Liver (tissue), 9 donors: ENCODE measurements around the gene SPPL2C. TPM values are rescaled to one million over a fixed set of nuclear protein-coding genes. Genes with fewer than 3 reads are reported as not detected.

Source experiments
- DNase-seq: peaks from one replicate; pipeline ENCODE4 v3.0.0-alpha.2; 2017; ENCODE audit warnings: low spot score
- H3K27ac ChIP-seq, 2 donors: one replicate each; pipeline ENCODE4 v1.7.0; 2013; ENCODE audit warnings: inconsistent platforms in 2 of 2, low read length in 2 of 2, control low read depth in 1 of 2, low read depth in 1 of 2, mild to moderate bottlenecking in 1 of 2
- H3K27me3 ChIP-seq, 4 donors: one replicate each; pipeline versions ENCODE4 v1.6.1 to v1.7.0; 2013; ENCODE audit warnings: low read length in 3 of 4, inconsistent platforms in 1 of 4, mild to moderate bottlenecking in 1 of 4, moderate library complexity in 1 of 4; ENCODE audit not compliant: control insufficient read depth in 4 of 4, insufficient read depth in 4 of 4
- H3K36me3 ChIP-seq, 4 donors: one replicate each; pipeline versions ENCODE4 v1.6.1 to v1.7.0; 2013; ENCODE audit warnings: low read length in 3 of 4, mild to moderate bottlenecking in 3 of 4, low read depth in 1 of 4, moderate library complexity in 1 of 4; ENCODE audit not compliant: control insufficient read depth in 4 of 4, insufficient read depth in 3 of 4
- H3K4me1 ChIP-seq, 4 donors: one replicate each; pipeline versions ENCODE4 v1.6.1 to v1.7.0; 2013; ENCODE audit warnings: low read length in 3 of 4, mild to moderate bottlenecking in 3 of 4, moderate library complexity in 1 of 4; ENCODE audit not compliant: control insufficient read depth in 4 of 4, insufficient read depth in 4 of 4
- H3K4me3 ChIP-seq, 3 donors: one replicate each; pipeline versions ENCODE4 v1.6.1 to v1.7.0; 2013; ENCODE audit warnings: low read length in 3 of 3, control low read depth in 1 of 3, low read depth in 1 of 3, mild to moderate bottlenecking in 1 of 3
- H3K9ac ChIP-seq, 2 donors: one replicate each; pipeline ENCODE4 v1.7.0; 2013; ENCODE audit warnings: low read length in 2 of 2, mild to moderate bottlenecking in 2 of 2, moderate library complexity in 2 of 2, control low read depth in 1 of 2, low read depth in 1 of 2
- H3K9me3 ChIP-seq, 4 donors: one replicate each; pipeline versions ENCODE4 v1.6.1 to v1.7.0; 2013; ENCODE audit warnings: low read length in 3 of 4; ENCODE audit not compliant: control insufficient read depth in 4 of 4
- CTCF ChIP-seq: fragments of 150-350 bp; IDR thresholded peaks from 2 replicates; pipeline ENCODE4 v1.5.1; 2017; ENCODE audit warnings: improper control_type of control experiment, low read depth, low read length; ENCODE audit not compliant: missing input control
- EGR1 ChIP-seq, 2 donors: IDR thresholded peaks; 2 replicates each; pipeline ENCODE4 v1.6.1; 2016 to 2018; ENCODE audit warnings: antibody characterized with exemption in 2 of 2, low read depth in 2 of 2
- FOXA1 ChIP-seq: IDR thresholded peaks from 2 replicates; pipeline ENCODE4 v1.6.1; 2016; ENCODE audit warnings: antibody characterized with exemption
- FOXA2 ChIP-seq: IDR thresholded peaks from 2 replicates; pipeline ENCODE4 v1.6.1; 2016; ENCODE audit warnings: antibody characterized with exemption
- GABPA ChIP-seq, 2 donors: IDR thresholded peaks in 1 of 2; conservative IDR thresholded peaks in 1 of 2; 2 replicates each; pipeline ENCODE4 v1.6.1; 2016; ENCODE audit warnings: antibody characterized with exemption in 2 of 2, mild to moderate bottlenecking in 1 of 2, moderate library complexity in 1 of 2
- HNF4A ChIP-seq, 2 donors: conservative IDR thresholded peaks; 2 replicates each; pipeline ENCODE4 v1.6.1; 2016; ENCODE audit warnings: antibody characterized with exemption in 2 of 2, mild to moderate bottlenecking in 2 of 2
- HNF4G ChIP-seq: IDR thresholded peaks from 2 replicates; pipeline ENCODE4 v1.6.1; 2016; ENCODE audit warnings: antibody characterized with exemption
- JUND ChIP-seq, 2 donors: IDR thresholded peaks; 2 replicates each; pipeline ENCODE4 v1.6.1; 2016; ENCODE audit warnings: antibody characterized with exemption in 2 of 2
- NR2F2 ChIP-seq: IDR thresholded peaks from 2 replicates; pipeline ENCODE4 v1.6.1; 2016; ENCODE audit warnings: antibody characterized with exemption
- RAD21 ChIP-seq, 2 donors: IDR thresholded peaks; 2 replicates each; pipeline ENCODE4 v1.6.1; 2016; ENCODE audit warnings: antibody characterized with exemption in 2 of 2, mild to moderate bottlenecking in 2 of 2
- REST ChIP-seq: IDR thresholded peaks from 2 replicates; pipeline ENCODE4 v1.6.1; 2016; ENCODE audit warnings: antibody characterized with exemption, mild to moderate bottlenecking
- RXRA ChIP-seq, 2 donors: IDR thresholded peaks; 2 replicates each; pipeline ENCODE4 v1.6.1; 2017 to 2018; ENCODE audit warnings: antibody characterized with exemption in 2 of 2, mild to moderate bottlenecking in 1 of 2
- SP1 ChIP-seq: IDR thresholded peaks from 2 replicates; pipeline ENCODE4 v1.6.1; 2018; ENCODE audit warnings: antibody characterized with exemption, mild to moderate bottlenecking
- TAF1 ChIP-seq: conservative IDR thresholded peaks from 2 replicates; pipeline ENCODE4 v1.6.1; 2016; ENCODE audit warnings: antibody characterized with exemption, mild to moderate bottlenecking
- YY1 ChIP-seq: IDR thresholded peaks from 2 replicates; pipeline ENCODE4 v1.6.1; 2016; ENCODE audit warnings: antibody characterized with exemption, mild to moderate bottlenecking
- WGBS: extraction: QIAGEN DNeasy Blood & Tissue Kit; methylation state at CpG from one replicate; pipeline ENCODE4 v1.1.7; 2013; 5-methylcytosine and 5-hydroxymethylcytosine counted together
- polyA plus RNA-seq, 2 donors: library from polyadenylated mRNA; stranded (reverse) in 1 of 2; unstranded in 1 of 2; fragments of 200-250 nt in 1 of 2; fragments of >200 nt in 1 of 2; fragmentation: Nextera tagmentation in 1 of 2; extraction: Ambion mirVana in 1 of 2; gene quantifications; one replicate each; pipeline versions ENCODE4 v1.2.1 to v1.2.3, GENCODE V29; 2013 to 2015
- total RNA-seq, 2 donors: library from RNA; depleted of rRNA; stranded (reverse); fragments of >200 nt; gene quantifications; one replicate each; pipeline ENCODE4 v1.2.3, GENCODE V29; 2014
- TF ChIP-seq, protein P1 (sequence below): IDR thresholded peaks from 2 replicates; pipeline ENCODE4 v1.6.1; 2016; ENCODE audit warnings: antibody characterized with exemption
- TF ChIP-seq, protein P2 (sequence below): IDR thresholded peaks from 2 replicates; pipeline ENCODE4 v1.6.1; 2016; ENCODE audit warnings: antibody characterized with exemption
- TF ChIP-seq, protein P3 (sequence below): IDR thresholded peaks from 2 replicates; pipeline ENCODE4 v1.6.1; 2016; ENCODE audit warnings: antibody characterized with exemption
- donor health status: healthy.
- donor health status: healthy.
- donor health status: healthy.
- donor health status: healthy.
- donor health status: healthy.

SPPL2C gene
- total and polyA plus RNA-seq, 4 donors: not detected

GRCh38 chr17:45825792-45826191, 18.9 kb upstream of the SPPL2C start:
- Histone ChIP-seq H3K9ac (no peak overlapping the region), H3K36me3 (no peaks in the 10 kb centered on the region), H3K27me3 (no peaks in the 10 kb centered on the region), H3K4me3 (no peak overlapping the region), H3K4me1 (no peaks in the 10 kb centered on the region), H3K27ac (no peak overlapping the region), H3K9me3 (no peaks in the 10 kb centered on the region)
- TF ChIP-seq RAD21 (IDR thresholded peaks at IDR 0.05): no peak
- WGBS: 93% methylated on average over 14 of the region's 14 CpGs
- DNase-seq: no peak

DNA sequence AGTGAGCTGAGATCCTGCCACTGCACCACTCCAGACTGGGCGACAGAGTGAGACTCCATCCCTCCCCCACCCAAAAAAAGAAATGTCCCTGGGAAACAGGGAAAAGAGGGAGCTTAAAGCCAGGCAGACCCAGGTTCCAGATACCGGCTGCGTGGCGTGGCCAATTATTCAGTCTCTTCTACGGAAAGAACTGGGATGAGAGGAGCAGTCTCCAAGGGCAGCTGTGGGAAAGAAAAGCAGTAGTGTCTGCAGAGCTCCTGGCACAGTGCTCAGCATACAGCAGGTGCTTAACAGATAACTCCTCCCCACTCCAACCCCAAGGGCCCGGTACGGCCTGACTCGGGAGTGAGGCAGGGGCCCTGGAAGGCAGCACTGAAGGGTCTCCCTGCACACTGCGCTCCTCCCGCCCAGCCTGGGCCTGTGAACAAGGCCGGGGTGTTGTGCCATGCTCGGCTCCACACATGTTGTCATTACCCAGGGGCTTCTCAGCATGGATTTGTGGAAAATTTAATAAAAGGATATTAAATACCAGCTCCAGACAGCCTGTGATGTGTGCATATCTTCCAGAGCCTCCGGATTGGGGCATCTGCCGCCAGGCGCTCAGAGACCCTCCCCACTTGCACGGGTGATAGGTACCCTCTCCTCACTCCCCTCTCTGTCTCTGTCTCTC, 17.6 kb upstream of the SPPL2C start:
- DNase-seq: no peak

More for the DNA sequence above, 17.6 kb upstream of the SPPL2C start:
- no peak for TF ChIP-seq RAD21 (IDR thresholded peaks at IDR 0.05)
- no peak for TF ChIP-seq FOXA1
- no peak for TF ChIP-seq YY1
- TF ChIP-seq CTCF: no peak
- TF ChIP-seq RXRA (IDR thresholded peaks at IDR 0.05): no peak
- TF ChIP-seq FOXA2: no peak
- no peak for TF ChIP-seq TAF1
- no peak for TF ChIP-seq JUND (IDR thresholded peaks at IDR 0.05)
- TF ChIP-seq NR2F2: no peak
- TF ChIP-seq, protein P1, sequence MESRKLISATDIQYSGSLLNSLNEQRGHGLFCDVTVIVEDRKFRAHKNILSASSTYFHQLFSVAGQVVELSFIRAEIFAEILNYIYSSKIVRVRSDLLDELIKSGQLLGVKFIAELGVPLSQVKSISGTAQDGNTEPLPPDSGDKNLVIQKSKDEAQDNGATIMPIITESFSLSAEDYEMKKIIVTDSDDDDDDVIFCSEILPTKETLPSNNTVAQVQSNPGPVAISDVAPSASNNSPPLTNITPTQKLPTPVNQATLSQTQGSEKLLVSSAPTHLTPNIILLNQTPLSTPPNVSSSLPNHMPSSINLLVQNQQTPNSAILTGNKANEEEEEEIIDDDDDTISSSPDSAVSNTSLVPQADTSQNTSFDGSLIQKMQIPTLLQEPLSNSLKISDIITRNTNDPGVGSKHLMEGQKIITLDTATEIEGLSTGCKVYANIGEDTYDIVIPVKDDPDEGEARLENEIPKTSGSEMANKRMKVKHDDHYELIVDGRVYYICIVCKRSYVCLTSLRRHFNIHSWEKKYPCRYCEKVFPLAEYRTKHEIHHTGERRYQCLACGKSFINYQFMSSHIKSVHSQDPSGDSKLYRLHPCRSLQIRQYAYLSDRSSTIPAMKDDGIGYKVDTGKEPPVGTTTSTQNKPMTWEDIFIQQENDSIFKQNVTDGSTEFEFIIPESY: no peak
- no peak for TF ChIP-seq GABPA (IDR thresholded peaks at IDR 0.05 in 1 of 2, conservative IDR thresholded peaks at IDR 0.05 in 1 of 2)
- TF ChIP-seq REST: no peak
- TF ChIP-seq, protein P2, sequence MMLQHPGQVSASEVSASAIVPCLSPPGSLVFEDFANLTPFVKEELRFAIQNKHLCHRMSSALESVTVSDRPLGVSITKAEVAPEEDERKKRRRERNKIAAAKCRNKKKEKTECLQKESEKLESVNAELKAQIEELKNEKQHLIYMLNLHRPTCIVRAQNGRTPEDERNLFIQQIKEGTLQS: no peak
- TF ChIP-seq EGR1 (IDR thresholded peaks at IDR 0.05; ENCODE audit: low read depth in 2 of 2): no peak
- TF ChIP-seq, protein P3, sequence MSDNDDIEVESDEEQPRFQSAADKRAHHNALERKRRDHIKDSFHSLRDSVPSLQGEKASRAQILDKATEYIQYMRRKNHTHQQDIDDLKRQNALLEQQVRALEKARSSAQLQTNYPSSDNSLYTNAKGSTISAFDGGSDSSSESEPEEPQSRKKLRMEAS: no peak
- TF ChIP-seq HNF4G: no peak
- no peak for TF ChIP-seq SP1
- TF ChIP-seq HNF4A (conservative IDR thresholded peaks at IDR 0.05): no peak
- 85% methylated on average over 16 of the region's 16 CpGs for WGBS
- no peaks in the 10 kb centered on the region for H3K9me3 ChIP-seq
- no peak overlapping the region for H3K4me3 ChIP-seq
- no peaks in the 10 kb centered on the region for H3K27me3 ChIP-seq
- H3K36me3 ChIP-seq: no peaks in the 10 kb centered on the region
- no peak overlapping the region for H3K27ac ChIP-seq
- H3K4me1 ChIP-seq: no peaks in the 10 kb centered on the region
- H3K9ac ChIP-seq: no peak overlapping the region
